IPS-20b (cell line): ENCODE data around the gene MYOM1.
"Not testable (repeated sequence)": the region's sequence is repeated elsewhere in the genome, so short reads cannot be mapped to it uniquely, and the experiment has no call there.

Experiments used
- H3K27ac ChIP-seq: one replicate; pipeline ENCODE4 v1.5.1; 2013; ENCODE audit warnings: low read length
- H3K27me3 ChIP-seq: 2 replicates; pipeline ENCODE4 v1.6.1; 2013; ENCODE audit warnings: mild to moderate bottlenecking, low read length, inconsistent platforms; ENCODE audit not compliant: insufficient read depth
- H3K36me3 ChIP-seq: 2 replicates; pipeline ENCODE4 v1.6.1; 2013; ENCODE audit warnings: low read depth, mild to moderate bottlenecking, inconsistent platforms, low read length, moderate library complexity; ENCODE audit not compliant: insufficient read depth
- H3K4me1 ChIP-seq: 2 replicates; pipeline ENCODE4 v1.6.1; 2013; ENCODE audit warnings: mild to moderate bottlenecking, control low read depth, inconsistent platforms, low read length, moderate library complexity; ENCODE audit not compliant: insufficient read depth
- H3K4me3 ChIP-seq: 2 replicates; pipeline ENCODE4 v1.5.1; 2013; ENCODE audit warnings: mild to moderate bottlenecking, low read length, inconsistent platforms
- H3K9ac ChIP-seq: 2 replicates; pipeline ENCODE4 v1.6.1; 2013; ENCODE audit warnings: low read depth, mild to moderate bottlenecking, inconsistent platforms, low read length, moderate library complexity
- H3K9me3 ChIP-seq: 2 replicates; pipeline ENCODE4 v1.6.1; 2013; ENCODE audit warnings: mild to moderate bottlenecking, low read depth, low read length, inconsistent platforms; ENCODE audit not compliant: insufficient read depth

MYOM1 gene

DNA sequence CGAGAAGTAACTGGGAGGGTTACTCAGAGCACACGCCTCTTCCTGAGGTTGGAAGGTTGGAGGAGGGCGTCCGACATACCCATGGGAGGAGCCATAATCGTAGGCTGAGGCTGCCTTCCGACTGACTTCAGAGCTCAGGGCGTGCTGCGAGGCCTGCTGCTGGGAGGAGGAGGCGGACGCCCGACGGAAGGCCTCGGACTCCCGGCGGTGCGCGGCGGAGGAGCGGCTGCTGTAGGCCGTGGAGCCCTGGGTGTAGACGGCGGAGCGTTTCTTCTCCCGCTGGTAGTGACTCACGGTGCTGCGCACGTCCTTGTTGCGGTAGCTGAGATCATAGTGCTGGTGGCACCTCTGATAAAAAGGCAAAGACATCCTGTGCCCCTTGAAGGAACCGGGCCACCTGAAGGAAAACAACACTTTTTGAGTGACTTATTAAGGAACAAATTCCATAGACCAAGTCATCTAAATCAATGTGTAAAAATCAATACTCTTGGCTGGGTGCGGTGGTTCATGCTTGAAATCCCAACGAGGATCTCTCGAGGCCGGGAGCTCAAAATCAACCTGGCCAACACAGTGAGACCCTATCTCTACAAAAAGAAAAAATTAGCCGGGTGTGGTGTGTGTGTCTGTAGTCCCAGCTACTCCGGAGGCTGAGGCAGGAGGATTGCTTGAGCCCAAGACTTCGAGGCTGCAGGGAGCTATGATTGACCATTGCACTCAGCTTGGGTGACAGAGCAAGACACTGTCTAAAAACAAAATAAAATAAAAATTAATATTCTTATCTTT, 4.7 kb downstream of the MYOM1 start:
- Histone ChIP-seq H3K4me1 (no peaks in the 10 kb centered on the region), H3K27me3 (no peaks in the 10 kb centered on the region), H3K4me3 (no peak overlapping the region), H3K36me3 (no peaks in the 10 kb centered on the region), H3K9me3 (no peaks in the 10 kb centered on the region), H3K27ac (no peak overlapping the region), H3K9ac (no peak overlapping the region)

DNA sequence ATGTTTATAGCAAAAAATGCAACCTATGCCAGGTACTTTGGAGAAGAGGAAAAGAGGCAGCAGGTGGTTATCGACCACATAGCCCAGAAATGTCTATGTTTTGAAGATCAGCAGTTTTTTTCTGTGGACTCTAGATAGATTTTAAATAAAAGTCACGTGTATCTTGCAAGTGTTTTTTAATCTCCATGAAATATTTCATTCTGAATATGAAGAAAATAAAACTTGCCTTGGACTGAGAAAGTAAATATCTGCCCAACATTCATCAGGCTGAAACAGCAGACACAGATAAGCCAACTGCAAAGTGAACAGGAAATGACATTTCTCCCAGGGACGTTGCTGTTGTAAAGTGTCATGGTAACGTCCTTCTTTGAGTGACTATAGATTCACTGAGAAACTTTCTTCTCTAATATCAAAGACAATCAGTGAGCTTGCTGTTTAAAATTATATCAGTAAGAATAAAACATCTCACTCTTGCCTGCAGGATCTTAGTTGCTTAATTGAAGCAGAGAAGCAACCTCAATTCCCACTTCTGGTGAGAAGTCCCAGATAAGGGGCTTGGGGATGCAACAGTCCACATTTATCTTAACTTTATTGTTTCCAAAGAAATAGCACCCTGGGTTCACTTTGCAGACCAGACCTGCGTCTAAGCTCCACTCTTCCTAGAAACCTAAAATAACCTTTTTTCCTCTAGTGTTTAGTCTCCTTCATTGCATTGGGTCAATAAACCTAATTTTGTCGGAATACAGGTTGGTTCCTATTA, 6.3 kb downstream of the MYOM1 start:
- no peaks in the 10 kb centered on the region for H3K27me3 ChIP-seq
- H3K9me3 ChIP-seq, result no peaks in the 10 kb centered on the region
- H3K4me3 ChIP-seq, result no peak overlapping the region
- H3K9ac ChIP-seq, result no peak overlapping the region
- no peaks in the 10 kb centered on the region for H3K4me1 ChIP-seq
- no peaks in the 10 kb centered on the region for H3K36me3 ChIP-seq
- no peak overlapping the region for H3K27ac ChIP-seq

DNA sequence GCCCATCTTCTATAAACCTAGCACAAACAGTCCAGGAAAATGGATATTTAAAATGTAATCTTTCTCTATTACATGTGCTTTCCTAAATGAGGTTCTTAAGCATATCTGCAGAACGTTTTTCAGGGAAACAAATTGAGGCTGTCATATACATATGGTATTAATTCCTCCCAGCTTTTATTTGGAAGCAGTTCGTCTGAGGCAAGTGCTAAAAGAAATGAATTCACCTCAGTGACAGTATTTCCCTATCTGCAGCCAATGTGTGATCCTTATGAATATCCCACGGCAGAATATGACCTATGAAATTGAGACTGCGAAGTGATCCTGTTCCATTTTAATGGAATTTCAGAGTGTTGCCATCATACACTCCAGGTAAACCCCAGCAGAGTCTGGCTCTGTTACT, 7.1 kb downstream of the MYOM1 start:
- H3K27ac ChIP-seq, result no peak overlapping the region
- no peaks in the 10 kb centered on the region for H3K36me3 ChIP-seq
- H3K9ac ChIP-seq, result no peak overlapping the region
- no peaks in the 10 kb centered on the region for H3K27me3 ChIP-seq
- H3K4me1 ChIP-seq, result no peaks in the 10 kb centered on the region
- no peaks in the 10 kb centered on the region for H3K9me3 ChIP-seq
- no peak overlapping the region for H3K4me3 ChIP-seq

DNA sequence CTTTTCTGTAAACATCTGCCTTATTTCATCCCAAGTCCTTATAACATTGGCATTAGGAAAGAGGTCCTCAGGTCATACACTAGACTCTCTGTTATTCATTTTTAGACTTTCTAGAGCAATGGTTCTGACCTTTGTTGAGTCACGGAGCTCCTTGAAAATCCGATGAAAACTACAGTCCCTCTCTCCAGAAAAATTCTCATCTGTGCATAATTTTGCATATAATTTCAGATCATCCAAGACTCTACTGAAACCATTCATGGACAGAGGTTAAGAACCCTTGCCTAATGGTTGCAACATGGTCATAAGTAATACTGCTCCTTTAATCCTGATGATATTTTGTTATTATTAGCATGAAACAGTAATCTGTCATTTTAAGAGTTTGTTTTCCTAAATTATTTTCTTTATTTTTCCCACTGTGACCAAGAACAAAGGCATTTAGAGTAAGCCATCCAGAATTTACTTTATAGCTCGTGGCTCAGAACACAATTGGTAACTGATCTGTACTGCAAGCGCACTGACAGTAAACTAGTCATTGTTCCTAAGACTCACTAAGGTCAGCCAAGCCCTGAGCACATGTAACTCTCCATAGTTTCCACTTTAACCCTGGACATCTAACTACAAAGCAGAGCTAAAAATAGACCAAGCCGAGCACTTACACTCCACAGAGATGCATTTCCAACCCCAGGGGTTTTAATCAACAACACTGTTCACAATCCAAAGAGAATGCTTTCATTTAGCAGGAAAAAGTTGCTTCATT, 8.4 kb downstream of the MYOM1 start:
- no peak overlapping the region for H3K27ac ChIP-seq
- H3K9me3 ChIP-seq, result no peaks in the 10 kb centered on the region
- H3K4me3 ChIP-seq, result no peak overlapping the region
- no peaks in the 10 kb centered on the region for H3K36me3 ChIP-seq
- H3K27me3 ChIP-seq, result no peaks in the 10 kb centered on the region
- no peak overlapping the region for H3K9ac ChIP-seq
- H3K4me1 ChIP-seq, result no peaks in the 10 kb centered on the region

DNA sequence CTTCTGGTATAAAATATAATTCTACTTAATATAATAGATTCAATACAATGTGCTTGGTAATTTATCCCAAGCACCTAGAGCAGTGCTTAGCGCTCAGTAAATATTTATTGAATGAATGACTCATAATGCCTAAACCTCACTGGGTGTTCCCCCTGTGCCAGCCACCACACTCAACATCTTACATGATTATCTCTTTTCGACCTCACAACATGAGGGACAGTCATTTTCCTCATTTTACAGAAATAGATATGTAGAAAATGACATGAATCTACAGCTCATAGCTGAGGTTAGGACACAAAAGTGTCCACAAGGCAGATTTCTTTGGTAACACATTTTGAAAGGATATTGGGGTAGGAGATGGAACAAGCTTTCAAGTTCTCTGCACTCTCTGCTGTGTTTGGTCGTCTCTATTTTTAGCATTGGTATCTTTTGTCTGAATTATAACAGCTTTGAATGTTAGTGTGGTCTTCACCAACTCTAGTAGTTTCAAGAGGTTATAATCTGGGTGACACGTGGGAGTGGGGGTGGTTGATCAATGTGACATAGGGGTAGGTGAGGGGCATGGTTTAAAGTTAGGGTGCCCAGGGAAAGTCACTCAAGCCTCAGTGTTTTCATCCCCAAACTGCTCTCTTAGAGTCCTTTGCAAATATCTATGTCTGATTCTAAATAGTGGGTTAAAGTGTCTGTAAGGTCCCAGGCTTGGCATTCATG, 9.8 kb downstream of the MYOM1 start:
- no peaks in the 10 kb centered on the region for H3K36me3 ChIP-seq
- no peaks in the 10 kb centered on the region for H3K4me1 ChIP-seq
- peaks cover 7% of the 10 kb centered on the region; the same call in 1 of the 2 replicates for H3K9me3 ChIP-seq
- no peak overlapping the region for H3K4me3 ChIP-seq
- no peak overlapping the region for H3K9ac ChIP-seq
- H3K27ac ChIP-seq, result no peak overlapping the region
- no peaks in the 10 kb centered on the region for H3K27me3 ChIP-seq

DNA sequence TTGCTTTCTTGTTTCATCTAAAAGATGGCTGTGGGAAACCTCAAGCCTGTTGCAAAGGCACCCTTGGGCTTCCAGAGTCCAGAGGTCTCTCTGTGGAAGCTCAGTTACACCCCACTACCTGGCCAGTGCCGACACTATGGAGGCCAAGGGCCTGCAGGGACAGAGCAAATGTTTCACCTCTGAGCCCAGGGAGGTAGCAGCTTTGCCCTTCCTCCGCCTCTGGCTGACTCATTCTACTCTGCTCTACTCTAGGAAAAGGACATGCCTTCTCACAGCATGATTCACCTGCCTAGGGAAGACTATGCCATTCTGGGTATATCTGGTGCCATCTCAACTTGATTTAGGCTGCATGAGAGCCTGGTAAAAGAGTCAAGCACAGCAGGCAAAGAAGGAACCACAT, 12.2 kb downstream of the MYOM1 start:
- Histone ChIP-seq H3K9me3 (peaks cover 15% of the 10 kb centered on the region; the same call in 1 of the 2 replicates), H3K36me3 (no peaks in the 10 kb centered on the region), H3K4me1 (no peaks in the 10 kb centered on the region), H3K4me3 (no peak overlapping the region), H3K27me3 (no peaks in the 10 kb centered on the region), H3K27ac (no peak overlapping the region), H3K9ac (no peak overlapping the region)

DNA sequence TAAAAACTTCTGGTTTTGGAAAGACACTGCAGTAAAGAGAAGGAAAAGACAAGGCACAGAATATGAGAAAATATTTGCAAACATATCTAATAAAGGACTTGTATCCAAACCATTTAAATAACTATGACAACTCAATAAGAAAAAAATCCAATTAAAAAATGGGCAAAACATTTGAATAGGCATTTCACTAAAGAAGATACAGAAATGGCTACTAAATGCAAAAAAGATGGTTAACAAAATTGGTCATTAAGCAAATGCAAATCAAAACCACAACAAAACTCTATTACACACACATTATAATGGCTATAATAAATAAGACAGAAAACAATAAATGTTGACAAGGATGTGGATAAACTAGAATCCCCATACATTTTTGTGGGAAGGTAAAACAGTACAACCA, 14.5 kb downstream of the MYOM1 start:
- Histone ChIP-seq H3K4me3 (no peak overlapping the region), H3K9me3 (peaks cover 15% of the 10 kb centered on the region; the same call in 1 of the 2 replicates), H3K36me3 (no peaks in the 10 kb centered on the region), H3K27me3 (no peaks in the 10 kb centered on the region), H3K9ac (no peak overlapping the region), H3K27ac (no peak overlapping the region), H3K4me1 (no peaks in the 10 kb centered on the region)

DNA sequence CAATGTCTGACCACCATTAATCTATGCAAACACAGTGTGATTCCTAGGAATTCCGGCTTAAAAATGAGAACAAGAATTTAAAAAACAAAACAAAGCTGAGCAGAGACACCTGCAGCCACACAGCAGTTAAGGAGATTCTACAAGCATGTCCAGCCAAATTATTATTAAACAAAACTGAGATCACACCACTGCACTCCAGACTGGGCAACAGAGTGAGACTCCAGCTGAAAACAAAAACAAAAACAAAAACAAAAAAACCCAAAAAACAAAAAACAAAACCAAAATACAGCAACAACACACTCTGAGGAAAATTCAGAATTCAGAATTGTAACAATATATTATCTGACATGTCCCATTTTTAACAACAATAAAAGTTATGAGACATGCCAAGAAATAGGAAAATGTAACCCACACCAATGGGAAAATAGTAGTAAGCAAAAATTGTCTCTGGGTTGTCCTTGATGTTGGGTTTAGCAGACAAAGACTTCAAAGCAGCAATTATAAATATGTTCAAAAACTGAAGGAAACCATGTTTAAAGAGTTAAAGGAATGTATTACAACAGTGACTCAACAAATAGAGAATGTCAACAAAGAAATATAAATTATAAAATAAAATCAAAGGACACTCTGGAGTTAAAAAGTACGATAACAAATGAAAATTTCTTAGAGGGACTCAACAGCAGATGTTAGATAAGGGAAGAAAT, 19.7 kb downstream of the MYOM1 start:
- Histone ChIP-seq H3K27ac (no peak overlapping the region), H3K36me3 (no peaks in the 10 kb centered on the region), H3K27me3 (no peaks in the 10 kb centered on the region), H3K4me1 (no peaks in the 10 kb centered on the region), H3K9ac (no peak overlapping the region), H3K4me3 (no peak overlapping the region), H3K9me3 (peaks cover 9% of the 10 kb centered on the region; the same call in 1 of the 2 replicates)

DNA sequence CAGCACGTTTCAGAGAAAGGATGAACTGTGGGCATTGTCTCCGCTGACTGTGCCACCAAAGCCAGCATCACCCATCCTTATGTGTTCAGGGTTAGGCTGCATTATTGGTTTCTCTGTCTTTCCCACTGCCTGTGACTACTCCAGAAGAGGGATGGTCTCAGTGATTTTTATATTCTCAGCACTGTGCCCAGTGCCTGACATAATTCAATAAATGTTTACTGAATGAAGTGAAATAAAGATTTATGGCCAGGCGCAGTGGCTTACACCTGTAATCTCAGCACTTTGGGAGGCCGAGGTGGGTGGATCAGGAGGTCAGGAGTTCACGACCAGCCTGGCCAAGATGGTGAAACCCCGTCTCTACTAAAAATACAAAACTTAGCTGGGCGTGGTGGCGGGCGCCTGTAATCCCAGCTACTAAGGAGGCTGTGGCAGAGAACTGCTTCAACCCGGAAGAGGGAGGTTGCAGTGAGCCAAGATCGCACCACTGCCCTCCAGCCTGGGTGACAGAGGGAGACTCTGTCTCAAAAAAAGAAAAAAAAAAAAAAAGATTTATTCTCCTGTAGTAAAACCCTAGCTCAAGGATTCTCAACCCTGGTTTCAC, 21.4 kb downstream of the MYOM1 start:
- H3K27ac ChIP-seq, H3K36me3 ChIP-seq, H3K9ac ChIP-seq, H3K4me3 ChIP-seq, H3K4me1 ChIP-seq, H3K27me3 ChIP-seq, H3K9me3 ChIP-seq: not testable (repeated sequence)

DNA sequence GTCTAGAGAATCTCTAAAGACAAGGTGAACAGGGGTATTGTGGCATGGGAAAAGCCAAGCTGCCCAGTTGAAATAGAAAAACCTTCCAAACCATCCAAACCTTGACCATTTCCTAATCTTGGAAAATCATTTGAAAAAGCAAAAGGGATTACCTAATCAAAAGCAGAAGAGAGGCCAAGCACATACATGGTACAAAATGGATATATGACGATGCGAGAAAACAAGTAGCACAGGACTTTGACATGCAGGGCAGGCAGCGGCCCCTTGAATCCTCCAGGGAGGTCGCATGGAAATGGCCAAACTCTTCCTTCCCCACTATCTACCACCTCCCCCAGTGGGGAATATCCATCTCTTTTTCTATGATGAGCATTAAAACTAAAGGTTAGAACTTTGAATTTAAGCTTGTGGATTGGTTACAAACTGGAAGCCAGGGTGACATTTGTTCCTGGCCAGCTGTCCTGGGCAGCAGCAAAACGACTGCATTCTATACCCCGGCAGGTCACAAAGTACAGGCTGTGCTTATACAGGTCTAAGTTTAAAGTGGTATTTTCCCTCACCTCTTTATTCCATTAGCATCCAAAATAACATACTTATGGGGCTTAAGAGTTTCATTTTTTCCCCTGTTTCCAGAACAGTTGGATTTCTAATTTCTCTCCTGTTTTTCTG, 24.7 kb downstream of the MYOM1 start:
- Histone ChIP-seq H3K9me3 (no peaks in the 10 kb centered on the region), H3K36me3 (no peaks in the 10 kb centered on the region), H3K27me3 (no peaks in the 10 kb centered on the region), H3K9ac (no peak overlapping the region), H3K4me3 (no peak overlapping the region), H3K4me1 (no peaks in the 10 kb centered on the region), H3K27ac (no peak overlapping the region)
